Activated T-cell treated with anti-CD3 and anti-CD28 coated beads, Interleukin-2, amount 50 U/mL, for 24 hours (primary cell): ENCODE data around the gene PJVK.
A peak's percentile ranks its signal among the peaks of the same experiment; 100 is the strongest.
"Not testable (repeated sequence)": the region's sequence is repeated elsewhere in the genome, so short reads cannot be mapped to it uniquely, and the experiment has no call there.

Source experiments
- DNase-seq: peaks from one replicate; pipeline ENCODE4 v3.0.0-alpha.2; 2020
- H3K27ac Mint-ChIP-seq: 2 replicates; pipeline ENCODE4 v1.8.0; 2020; ENCODE audit warnings: mild to moderate bottlenecking, mixed read lengths
- H3K27me3 Mint-ChIP-seq: 2 replicates; pipeline ENCODE4 v1.8.0; 2020; ENCODE audit warnings: mixed read lengths
- H3K36me3 Mint-ChIP-seq: 2 replicates; pipeline ENCODE4 v1.8.0; 2020; ENCODE audit warnings: low read depth, mixed read lengths
- H3K4me1 Mint-ChIP-seq: 2 replicates; pipeline ENCODE4 v1.8.0; 2020; ENCODE audit warnings: low read depth, mixed read lengths
- H3K4me3 Mint-ChIP-seq: 2 replicates; pipeline ENCODE4 v1.8.0; 2020; ENCODE audit warnings: mild to moderate bottlenecking, moderate library complexity, mixed read lengths
- H3K9me3 Mint-ChIP-seq: 2 replicates; pipeline ENCODE4 v1.8.0; 2020; ENCODE audit warnings: mixed read lengths

Gene PJVK

GRCh38 chr2:178420463-178420999 lies 30.6 kb upstream of the PJVK start:
- Mint-ChIP-seq H3K4me3 (no peak overlapping the region), H3K27me3 (no peaks in the 10 kb centered on the region), H3K9me3 (peaks cover 5% of the 10 kb centered on the region), H3K4me1 (peaks cover 1% of the 10 kb centered on the region), H3K27ac (no peak overlapping the region), H3K36me3 (peaks cover 18% of the 10 kb centered on the region)
- no peak for DNase-seq

GRCh38 chr2:178422097-178422496 lies 29.1 kb upstream of the PJVK start:
- DNase-seq, result no peak
- Mint-ChIP-seq H3K4me3 (no peak overlapping the region), H3K27me3 (no peaks in the 10 kb centered on the region), H3K36me3 (peaks cover 33% of the 10 kb centered on the region), H3K4me1 (no peaks in the 10 kb centered on the region), H3K9me3 (peaks cover 14% of the 10 kb centered on the region), H3K27ac (no peak overlapping the region)

- not testable (repeated sequence) for H3K27ac Mint-ChIP-seq
Measured at GRCh38 chr2:178423746-178424145, 27.4 kb upstream of the PJVK start.

GRCh38 chr2:178425255-178425827 lies 25.8 kb upstream of the PJVK start:
- Mint-ChIP-seq H3K4me3 (no peak overlapping the region), H3K4me1 (no peaks in the 10 kb centered on the region), H3K36me3 (peaks cover 61% of the 10 kb centered on the region), H3K9me3 (peaks cover 14% of the 10 kb centered on the region), H3K27ac (no peak overlapping the region), H3K27me3 (no peaks in the 10 kb centered on the region)
- no peak for DNase-seq

More at GRCh38 chr2:178423746-178424145, 27.4 kb upstream of the PJVK start:
- not testable (repeated sequence) for H3K4me3 Mint-ChIP-seq, DNase-seq, H3K4me1 Mint-ChIP-seq, H3K27me3 Mint-ChIP-seq
- Mint-ChIP-seq H3K9me3 (peaks cover 14% of the 10 kb centered on the region), H3K36me3 (peaks cover 49% of the 10 kb centered on the region)

- H3K4me1 Mint-ChIP-seq, result no peaks in the 10 kb centered on the region
Measured at GRCh38 chr2:178426388-178426787, 24.8 kb upstream of the PJVK start.

GRCh38 chr2:178427458-178427857 lies 23.7 kb upstream of the PJVK start:
- H3K27me3 Mint-ChIP-seq, result no peaks in the 10 kb centered on the region
- peaks cover 14% of the 10 kb centered on the region for H3K9me3 Mint-ChIP-seq
- no peak for DNase-seq
- no peak overlapping the region for H3K4me3 Mint-ChIP-seq
- H3K4me1 Mint-ChIP-seq, result no peaks in the 10 kb centered on the region
- no peak overlapping the region for H3K27ac Mint-ChIP-seq
- H3K36me3 Mint-ChIP-seq, result peaks cover 81% of the 10 kb centered on the region

More at GRCh38 chr2:178426388-178426787, 24.8 kb upstream of the PJVK start:
- no peak overlapping the region for H3K4me3 Mint-ChIP-seq
- peaks cover 72% of the 10 kb centered on the region for H3K36me3 Mint-ChIP-seq
- H3K27ac Mint-ChIP-seq, result no peak overlapping the region
- DNase-seq, result no peak
- H3K27me3 Mint-ChIP-seq, result no peaks in the 10 kb centered on the region
- H3K9me3 Mint-ChIP-seq, result peaks cover 14% of the 10 kb centered on the region

GRCh38 chr2:178428396-178428806 lies 22.8 kb upstream of the PJVK start:
- DNase-seq, result no peak
- no peak overlapping the region for H3K27ac Mint-ChIP-seq
- H3K4me1 Mint-ChIP-seq, result no peaks in the 10 kb centered on the region
- H3K36me3 Mint-ChIP-seq, result peaks cover 88% of the 10 kb centered on the region
- H3K4me3 Mint-ChIP-seq, result no peak overlapping the region
- no peaks in the 10 kb centered on the region for H3K27me3 Mint-ChIP-seq
- H3K9me3 Mint-ChIP-seq, result peaks cover 14% of the 10 kb centered on the region

- H3K9me3 Mint-ChIP-seq, result peaks cover 14% of the 10 kb centered on the region
Measured at GRCh38 chr2:178429336-178429735, 21.8 kb upstream of the PJVK start.

GRCh38 chr2:178436662-178437061 lies 14.5 kb upstream of the PJVK start:
- peaks cover 90% of the 10 kb centered on the region for H3K36me3 Mint-ChIP-seq
- no peak for DNase-seq

More at GRCh38 chr2:178429336-178429735, 21.8 kb upstream of the PJVK start:
- Mint-ChIP-seq H3K4me3 (no peak overlapping the region), H3K27me3 (no peaks in the 10 kb centered on the region), H3K4me1 (no peaks in the 10 kb centered on the region), H3K27ac (no peak overlapping the region), H3K36me3 (peaks cover 92% of the 10 kb centered on the region)
- no peak for DNase-seq

GRCh38 chr2:178441426-178441825 lies 9.8 kb upstream of the PJVK start:
- no peak for DNase-seq
- H3K27me3 Mint-ChIP-seq, result no peaks in the 10 kb centered on the region
- H3K4me3 Mint-ChIP-seq, result no peak overlapping the region
- H3K4me1 Mint-ChIP-seq, result peaks cover 8% of the 10 kb centered on the region
- no peak overlapping the region for H3K27ac Mint-ChIP-seq
- H3K36me3 Mint-ChIP-seq, result peaks cover 88% of the 10 kb centered on the region
- no peaks in the 10 kb centered on the region for H3K9me3 Mint-ChIP-seq

More at GRCh38 chr2:178436662-178437061, 14.5 kb upstream of the PJVK start:
- H3K27ac Mint-ChIP-seq, result no peak overlapping the region
- H3K9me3 Mint-ChIP-seq, result no peaks in the 10 kb centered on the region
- no peak overlapping the region for H3K4me3 Mint-ChIP-seq
- no peaks in the 10 kb centered on the region for H3K4me1 Mint-ChIP-seq
- H3K27me3 Mint-ChIP-seq, result no peaks in the 10 kb centered on the region

GRCh38 chr2:178448968-178449661 lies 2.1 kb upstream of the PJVK start:
- Mint-ChIP-seq H3K9me3 (no peaks in the 10 kb centered on the region), H3K4me3 (peak overlapping the region; percentile 88), H3K27me3 (no peaks in the 10 kb centered on the region), H3K27ac (peak overlapping the region; percentile 77), H3K4me1 (peaks cover 40% of the 10 kb centered on the region), H3K36me3 (peaks cover 66% of the 10 kb centered on the region)
- DNase-seq, result no peak

GRCh38 chr2:178449700-178450523 lies 1.3 kb upstream of the PJVK start:
- no peak for DNase-seq
- no peaks in the 10 kb centered on the region for H3K27me3 Mint-ChIP-seq
- H3K27ac Mint-ChIP-seq, result peak overlapping the region; percentile 95
- peaks cover 38% of the 10 kb centered on the region for H3K4me1 Mint-ChIP-seq
- peaks cover 58% of the 10 kb centered on the region for H3K36me3 Mint-ChIP-seq
- no peaks in the 10 kb centered on the region for H3K9me3 Mint-ChIP-seq
- peak overlapping the region; percentile 88 for H3K4me3 Mint-ChIP-seq

GRCh38 chr2:178450524-178450773 lies 729 bp upstream of the PJVK start:
- peaks cover 53% of the 10 kb centered on the region for H3K36me3 Mint-ChIP-seq

GRCh38 chr2:178452334-178452733 lies 1.2 kb downstream of the PJVK start:
- Mint-ChIP-seq H3K36me3 (peaks cover 36% of the 10 kb centered on the region), H3K27ac (no peak overlapping the region), H3K9me3 (no peaks in the 10 kb centered on the region), H3K27me3 (no peaks in the 10 kb centered on the region), H3K4me1 (peaks cover 32% of the 10 kb centered on the region), H3K4me3 (peak overlapping the region; percentile 88)
- no peak for DNase-seq

More at GRCh38 chr2:178450524-178450773, 729 bp upstream of the PJVK start:
- Mint-ChIP-seq H3K4me3 (peak overlapping the region; percentile 88), H3K4me1 (peaks cover 34% of the 10 kb centered on the region), H3K9me3 (no peaks in the 10 kb centered on the region), H3K27ac (peak overlapping the region; percentile 95), H3K27me3 (no peaks in the 10 kb centered on the region)
- DNase-seq, result no peak
